Hematopoietic multipotent progenitor cell treated with erythropoietin and hydrocortisone succinate and interleukin-3 and kit ligand, for 6 days (in vitro differentiated cells): ENCODE results near the gene OOSP4B.
A peak's percentile ranks its signal among the peaks of the same experiment; 100 is the strongest.
"Not testable (repeated sequence)": the region's sequence is repeated elsewhere in the genome, so short reads cannot be mapped to it uniquely, and the experiment has no call there.

Experiments
- DNase-seq: peaks from one replicate; pipeline ENCODE4 v3.0.0-alpha.2; 2015

Gene OOSP4B

GRCh38 chr11:60064111-60064510, 47.1 kb downstream of the OOSP4B start:
- peak; percentile 57 for DNase-seq

- no peak for DNase-seq
Measured at GRCh38 chr11:60065801-60066200, 48.8 kb downstream of the OOSP4B start.

GRCh38 chr11:60069450-60069849, 52.5 kb downstream of the OOSP4B start:
- no peak for DNase-seq

- not testable (repeated sequence) for DNase-seq
Measured at GRCh38 chr11:60071644-60072043, 54.7 kb downstream of the OOSP4B start.

GRCh38 chr11:60077216-60077817, 60.3 kb downstream of the OOSP4B start:
- no peak for DNase-seq

GRCh38 chr11:60077981-60078380, 61.0 kb downstream of the OOSP4B start:
- DNase-seq, result peak; percentile 59

- DNase-seq, result peak; percentile 67
Measured at GRCh38 chr11:60078745-60079144, 61.8 kb downstream of the OOSP4B start.

- DNase-seq, result no peak
Measured at GRCh38 chr11:60080535-60080934, 63.6 kb downstream of the OOSP4B start.
